Fibroblast of lung (primary cell): Measurements from ENCODE around the gene GRID2IP. TPM values are rescaled to one million over a fixed set of nuclear protein-coding genes. Genes with fewer than 3 reads are reported as not detected.

Experiments used
- DNase-seq, 2 donors: peaks; one replicate each; pipeline versions ENCODE4 v3.0.0 to v3.0.0-alpha.2; 2010; ENCODE audit warnings: low read depth in 2 of 2
- H2AFZ ChIP-seq: 2 replicates; pipeline ENCODE4 v1.5.1; 2012; ENCODE audit warnings: low read length, control low read depth, inconsistent platforms
- H3K27ac ChIP-seq: 2 replicates; pipeline ENCODE4 v1.5.1; 2011; ENCODE audit warnings: low read length, control low read depth; ENCODE audit not compliant: insufficient read depth
- H3K27me3 ChIP-seq: 2 replicates; pipeline ENCODE4 v1.5.1; 2011; ENCODE audit warnings: mild to moderate bottlenecking, low read length; ENCODE audit not compliant: control insufficient read depth, insufficient read depth
- H3K36me3 ChIP-seq: 2 replicates; pipeline ENCODE4 v1.5.1; 2011; ENCODE audit warnings: low read length; ENCODE audit not compliant: control insufficient read depth, insufficient read depth
- H3K4me1 ChIP-seq: 2 replicates; pipeline ENCODE4 v1.5.1; 2011; ENCODE audit warnings: low read length; ENCODE audit not compliant: control insufficient read depth, insufficient read depth; ENCODE audit errors: extremely low read depth
- H3K4me2 ChIP-seq: 2 replicates; pipeline ENCODE4 v1.5.1; 2011; ENCODE audit warnings: low read length, control low read depth; ENCODE audit not compliant: insufficient read depth; ENCODE audit errors: extremely low read depth
- H3K4me3 ChIP-seq, 4 experiments: fragments of 200-600 bp in 1 of 4; sonication (generic) in 1 of 4; replicated peaks in 1 of 4; 2 replicates each; pipeline ENCODE4 v1.5.1; 2011 to 2016; ENCODE audit warnings: low read length in 4 of 4, low read depth in 3 of 4, mild to moderate bottlenecking in 3 of 4, control low read depth in 2 of 4, inconsistent platforms in 1 of 4, mixed read lengths in 1 of 4; ENCODE audit not compliant: insufficient read depth in 1 of 4; ENCODE audit errors: control extremely low read depth in 1 of 4
- H3K79me2 ChIP-seq: 2 replicates; pipeline ENCODE4 v1.5.1; 2012; ENCODE audit warnings: mild to moderate bottlenecking, low read length, inconsistent platforms; ENCODE audit not compliant: control insufficient read depth, insufficient read depth
- H3K9ac ChIP-seq: 2 replicates; pipeline ENCODE4 v1.5.1; 2011; ENCODE audit warnings: mild to moderate bottlenecking, low read length, control low read depth; ENCODE audit not compliant: insufficient read depth
- H3K9me3 ChIP-seq: 2 replicates; pipeline ENCODE4 v1.5.1; 2012; ENCODE audit warnings: low read depth, low read length; ENCODE audit not compliant: control insufficient read depth, insufficient read depth
- H4K20me1 ChIP-seq: 2 replicates; pipeline ENCODE4 v1.5.1; 2011; ENCODE audit warnings: low read length; ENCODE audit not compliant: control insufficient read depth, insufficient read depth; ENCODE audit errors: extremely low read depth
- EZH2 ChIP-seq: IDR thresholded peaks from 2 replicates; pipeline ENCODE4 v1.5.1; 2012; ENCODE audit warnings: low read length, control low read depth, mild to moderate bottlenecking; ENCODE audit errors: missing control alignments
- polyA plus RNA-seq, 2 donors: library from polyadenylated mRNA; depleted of rRNA in 1 of 2; stranded (reverse) in 1 of 2; unstranded in 1 of 2; fragments of >200 nt; gene quantifications; 2 replicates each; pipeline ENCODE4 v1.2.1, GENCODE V29; 2011 to 2012; ENCODE audit warnings: missing spikeins in 1 of 2
- total RNA-seq: library from RNA; depleted of rRNA; stranded (reverse); fragments of >200 nt; gene quantifications from 2 replicates; pipeline ENCODE4 v1.2.1, GENCODE V29; 2014
- TF ChIP-seq, protein P1 (sequence below), 2 donors: IDR thresholded peaks in 1 of 2; conservative IDR thresholded peaks in 1 of 2; 1 replicate in 1 of 2; 2 replicates in 1 of 2; pipeline ENCODE4 v1.5.1; 2011 to 2012; ENCODE audit warnings: low read length in 2 of 2, control low read depth in 1 of 2, inconsistent platforms in 1 of 2, low read depth in 1 of 2, mild to moderate bottlenecking in 1 of 2

GRID2IP gene
- total and polyA plus RNA-seq, 2 donors (not counting 1 experiment from before 2014, with no cell fraction given), result not detected

DNA sequence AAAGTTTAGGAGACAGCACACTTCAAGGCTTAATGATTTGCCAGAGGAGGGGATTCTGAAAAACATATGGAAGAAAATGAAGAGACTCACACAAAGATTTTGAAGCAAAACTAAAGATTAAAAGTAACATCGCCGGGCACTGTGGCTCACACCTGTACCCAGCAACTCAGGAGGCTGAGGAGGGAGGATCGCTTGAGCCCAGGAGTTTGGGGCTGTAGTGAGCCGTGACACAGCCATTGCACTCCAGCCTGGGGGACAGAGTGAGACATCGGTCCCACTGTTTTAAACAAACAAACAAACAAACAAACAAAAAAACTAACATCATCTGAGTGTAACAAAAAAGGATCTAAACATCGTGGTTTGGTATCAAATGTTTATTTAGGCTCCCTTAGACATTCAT lies 69.8 kb downstream of the GRID2IP start:
- Histone ChIP-seq H3K36me3 (peaks cover 1% of the 10 kb centered on the region), H3K4me3 (peak overlapping the region in 3 of 4 experiments; percentile 12 to 35 (median 14)), H3K27me3 (no peaks in the 10 kb centered on the region), H3K9ac (no peak overlapping the region), H3K9me3 (no peaks in the 10 kb centered on the region), H3K4me2 (peak overlapping the region; percentile 66), H4K20me1 (peaks cover 7% of the 10 kb centered on the region), H3K79me2 (peaks cover 74% of the 10 kb centered on the region), H2AFZ (no peak overlapping the region), H3K27ac (no peak overlapping the region), H3K4me1 (peaks cover 2% of the 10 kb centered on the region)
- no peak for TF ChIP-seq EZH2
- TF ChIP-seq, protein P1, sequence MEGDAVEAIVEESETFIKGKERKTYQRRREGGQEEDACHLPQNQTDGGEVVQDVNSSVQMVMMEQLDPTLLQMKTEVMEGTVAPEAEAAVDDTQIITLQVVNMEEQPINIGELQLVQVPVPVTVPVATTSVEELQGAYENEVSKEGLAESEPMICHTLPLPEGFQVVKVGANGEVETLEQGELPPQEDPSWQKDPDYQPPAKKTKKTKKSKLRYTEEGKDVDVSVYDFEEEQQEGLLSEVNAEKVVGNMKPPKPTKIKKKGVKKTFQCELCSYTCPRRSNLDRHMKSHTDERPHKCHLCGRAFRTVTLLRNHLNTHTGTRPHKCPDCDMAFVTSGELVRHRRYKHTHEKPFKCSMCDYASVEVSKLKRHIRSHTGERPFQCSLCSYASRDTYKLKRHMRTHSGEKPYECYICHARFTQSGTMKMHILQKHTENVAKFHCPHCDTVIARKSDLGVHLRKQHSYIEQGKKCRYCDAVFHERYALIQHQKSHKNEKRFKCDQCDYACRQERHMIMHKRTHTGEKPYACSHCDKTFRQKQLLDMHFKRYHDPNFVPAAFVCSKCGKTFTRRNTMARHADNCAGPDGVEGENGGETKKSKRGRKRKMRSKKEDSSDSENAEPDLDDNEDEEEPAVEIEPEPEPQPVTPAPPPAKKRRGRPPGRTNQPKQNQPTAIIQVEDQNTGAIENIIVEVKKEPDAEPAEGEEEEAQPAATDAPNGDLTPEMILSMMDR (conservative IDR thresholded peaks at IDR 0.05 in 1 of 2, IDR thresholded peaks at IDR 0.05 in 1 of 2; ENCODE audit: low read depth in 1 of 2, low read length in 2 of 2), result no peak
- no peak for DNase-seq

DNA sequence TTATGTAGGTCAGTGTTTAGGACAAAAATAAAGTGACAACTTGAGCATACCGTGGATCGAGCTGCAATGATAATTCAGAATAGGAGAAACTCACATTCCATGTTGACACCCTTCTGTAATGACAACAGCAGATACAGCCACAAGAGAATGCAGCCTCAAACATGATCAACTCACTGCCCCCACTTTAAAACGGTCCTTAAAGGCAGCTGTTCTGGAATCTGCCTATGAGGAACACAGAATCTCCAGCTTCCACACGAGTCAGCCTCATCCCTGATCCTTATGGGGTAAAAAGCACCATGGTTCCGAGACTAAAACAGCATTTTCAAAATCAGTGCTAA lies 71.0 kb downstream of the GRID2IP start:
- Histone ChIP-seq H3K9me3 (no peaks in the 10 kb centered on the region), H2AFZ (no peak overlapping the region), H3K9ac (no peak overlapping the region), H3K4me1 (peaks cover 2% of the 10 kb centered on the region), H3K27ac (no peak overlapping the region), H3K4me3 (peak overlapping the region in 2 of 4 experiments; percentile 17 to 35), H4K20me1 (peaks cover 9% of the 10 kb centered on the region), H3K4me2 (peak overlapping the region; percentile 67), H3K27me3 (no peaks in the 10 kb centered on the region), H3K79me2 (peaks cover 85% of the 10 kb centered on the region), H3K36me3 (peaks cover 1% of the 10 kb centered on the region)
- TF ChIP-seq, protein P1 (conservative IDR thresholded peaks at IDR 0.05 in 1 of 2, IDR thresholded peaks at IDR 0.05 in 1 of 2; ENCODE audit: low read depth in 1 of 2, low read length in 2 of 2), result no peak
- TF ChIP-seq EZH2, result no peak
- DNase-seq, result no peak

DNA sequence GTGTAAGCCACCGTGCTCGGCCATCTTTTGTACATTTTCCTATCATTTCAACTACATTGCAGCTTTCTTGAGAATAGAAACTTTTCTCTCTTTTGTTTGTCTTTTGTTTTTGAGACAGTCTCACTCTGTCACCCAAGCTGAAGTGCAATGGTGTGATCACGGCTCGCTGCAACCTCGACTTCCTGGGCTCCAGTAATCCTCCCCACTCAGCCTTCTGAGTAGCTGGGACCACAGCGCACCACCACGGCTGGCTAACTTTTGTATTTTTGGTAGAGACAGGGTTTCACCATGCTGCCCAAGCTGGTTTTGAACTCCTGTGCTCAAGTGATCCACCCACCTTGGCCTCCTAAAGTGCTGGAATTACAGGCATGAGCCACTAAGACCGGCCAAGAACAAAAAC lies 72.2 kb downstream of the GRID2IP start:
- no peak for DNase-seq
- Histone ChIP-seq H4K20me1 (peaks cover 11% of the 10 kb centered on the region), H3K4me2 (no peak overlapping the region), H3K27ac (no peak overlapping the region), H3K4me1 (peaks cover 2% of the 10 kb centered on the region), H3K9ac (no peak overlapping the region), H3K36me3 (peaks cover 5% of the 10 kb centered on the region), H3K27me3 (no peaks in the 10 kb centered on the region), H2AFZ (no peak overlapping the region), H3K79me2 (peaks cover 97% of the 10 kb centered on the region), H3K4me3 (no peak overlapping the region), H3K9me3 (no peaks in the 10 kb centered on the region)
- TF ChIP-seq EZH2, result no peak
- TF ChIP-seq, protein P1 (conservative IDR thresholded peaks at IDR 0.05 in 1 of 2, IDR thresholded peaks at IDR 0.05 in 1 of 2; ENCODE audit: low read depth in 1 of 2, low read length in 2 of 2), result no peak
